Stimulated activated CD4-positive, alpha-beta T cell treated with anti-CD3 and anti-CD28 coated beads, Interleukin-2, amount 100 ng/mL, for 24 hours (primary cell): ENCODE data around the gene ARHGEF19.
A peak's percentile ranks its signal among the peaks of the same experiment; 100 is the strongest.
"Not testable (repeated sequence)": the region's sequence is repeated elsewhere in the genome, so short reads cannot be mapped to it uniquely, and the experiment has no call there.

ENCODE experiments used
- DNase-seq, 2 donors: peaks; one replicate each; pipeline ENCODE4 v3.0.0-alpha.2; 2020

ARHGEF19 gene

GRCh38 chr1:16163608-16164212 is 48.7 kb downstream of the ARHGEF19 start:
- not testable (repeated sequence) for DNase-seq

DNA sequence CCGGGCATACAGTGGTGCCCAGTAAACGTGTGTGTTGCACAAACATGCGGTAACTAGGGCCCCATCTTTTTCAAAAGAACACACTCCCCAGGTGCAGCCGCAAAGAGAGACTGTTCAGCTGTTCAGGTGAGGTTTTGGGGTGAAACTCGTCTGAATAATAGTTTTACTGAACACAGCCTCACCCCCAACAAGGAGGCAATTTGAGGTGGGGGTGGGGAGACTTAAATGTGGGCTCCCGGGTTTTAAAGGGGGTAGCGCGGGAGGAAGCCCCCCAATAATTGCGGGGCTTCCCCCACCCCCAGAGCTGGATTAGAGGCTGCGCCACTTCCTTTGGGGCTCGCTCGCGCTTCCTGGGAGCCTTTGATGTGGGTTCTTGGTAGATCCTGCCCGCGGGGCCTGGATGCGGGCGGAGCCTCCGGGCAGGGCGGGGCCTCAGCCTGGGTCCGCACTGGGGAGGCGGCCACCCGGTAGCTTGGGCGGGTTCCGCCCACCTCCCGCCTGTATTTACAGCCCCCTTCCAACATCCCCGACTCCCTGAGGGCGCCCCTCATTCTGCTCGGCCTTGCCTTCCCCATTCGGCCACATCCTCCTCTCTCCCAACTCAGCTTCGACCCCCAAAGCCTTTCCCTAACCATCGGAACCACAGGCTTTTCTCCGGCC is 50.2 kb downstream of the ARHGEF19 start:
- peak; percentile 54 to 73 for DNase-seq

GRCh38 chr1:16161717-16162116 is 50.7 kb downstream of the ARHGEF19 start:
- DNase-seq: no peak

- no peak for DNase-seq
These were observed 53.2 kb downstream of the ARHGEF19 start for GRCh38 chr1:16158993-16159831.

- DNase-seq: no peak
These were observed 54.4 kb downstream of the ARHGEF19 start for GRCh38 chr1:16158025-16158424.

GRCh38 chr1:16156848-16157495 is 55.5 kb downstream of the ARHGEF19 start:
- no peak for DNase-seq

DNA sequence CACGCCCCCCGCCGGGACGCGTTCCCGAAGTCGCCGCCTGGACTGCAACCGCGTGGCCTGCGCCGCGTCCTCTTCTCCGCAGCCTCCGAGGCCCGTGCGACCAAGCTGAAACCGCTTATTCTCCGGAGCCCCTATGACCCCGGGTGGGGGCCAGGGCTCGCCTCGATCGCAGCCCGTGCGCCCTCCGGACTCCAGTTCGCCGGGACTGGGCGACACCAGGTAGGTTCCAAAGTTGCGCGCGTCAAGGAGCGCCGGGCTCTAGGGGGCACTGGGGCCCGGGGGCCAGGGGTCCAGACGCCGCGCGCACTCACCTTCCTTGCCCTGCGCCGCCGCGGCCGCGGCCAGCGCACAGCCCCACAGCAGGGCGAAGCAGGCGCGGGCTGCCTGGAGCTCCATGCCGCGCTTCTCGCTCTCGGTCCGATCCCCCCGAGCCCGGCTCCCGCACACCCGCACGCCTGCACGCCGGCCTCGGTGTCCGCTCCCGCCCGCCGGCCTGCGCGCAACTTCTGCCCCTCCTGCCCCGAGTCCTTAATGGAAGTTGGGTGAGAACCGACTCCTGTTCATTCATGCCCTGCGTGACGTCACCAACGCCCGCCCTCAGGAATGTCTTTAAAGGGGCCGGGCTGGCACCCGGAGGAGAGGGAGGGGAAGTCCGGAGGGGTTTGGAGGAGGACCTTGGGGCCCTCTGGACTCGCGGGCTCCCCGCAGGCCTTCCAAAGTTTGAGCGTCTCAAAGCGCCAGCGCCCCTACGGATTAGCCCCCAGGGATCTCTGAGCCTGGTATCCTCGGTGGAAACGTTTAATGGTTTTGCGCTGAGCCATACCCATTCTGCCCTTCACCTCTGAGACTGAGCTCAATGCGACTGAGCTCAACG is 56.7 kb downstream of the ARHGEF19 start, which contains the start of gene EPHA2:
Gene EPHA2, minus strand, starts transcription at position 533 of the 874 bp plus-strand sequence. Its CDS starts 137 bp downstream, at position 396.
- peak in 1 of 2 donors; percentile 20 for DNase-seq

GRCh38 chr1:16153999-16154673 is 58.3 kb downstream of the ARHGEF19 start:
- no peak for DNase-seq

DNA sequence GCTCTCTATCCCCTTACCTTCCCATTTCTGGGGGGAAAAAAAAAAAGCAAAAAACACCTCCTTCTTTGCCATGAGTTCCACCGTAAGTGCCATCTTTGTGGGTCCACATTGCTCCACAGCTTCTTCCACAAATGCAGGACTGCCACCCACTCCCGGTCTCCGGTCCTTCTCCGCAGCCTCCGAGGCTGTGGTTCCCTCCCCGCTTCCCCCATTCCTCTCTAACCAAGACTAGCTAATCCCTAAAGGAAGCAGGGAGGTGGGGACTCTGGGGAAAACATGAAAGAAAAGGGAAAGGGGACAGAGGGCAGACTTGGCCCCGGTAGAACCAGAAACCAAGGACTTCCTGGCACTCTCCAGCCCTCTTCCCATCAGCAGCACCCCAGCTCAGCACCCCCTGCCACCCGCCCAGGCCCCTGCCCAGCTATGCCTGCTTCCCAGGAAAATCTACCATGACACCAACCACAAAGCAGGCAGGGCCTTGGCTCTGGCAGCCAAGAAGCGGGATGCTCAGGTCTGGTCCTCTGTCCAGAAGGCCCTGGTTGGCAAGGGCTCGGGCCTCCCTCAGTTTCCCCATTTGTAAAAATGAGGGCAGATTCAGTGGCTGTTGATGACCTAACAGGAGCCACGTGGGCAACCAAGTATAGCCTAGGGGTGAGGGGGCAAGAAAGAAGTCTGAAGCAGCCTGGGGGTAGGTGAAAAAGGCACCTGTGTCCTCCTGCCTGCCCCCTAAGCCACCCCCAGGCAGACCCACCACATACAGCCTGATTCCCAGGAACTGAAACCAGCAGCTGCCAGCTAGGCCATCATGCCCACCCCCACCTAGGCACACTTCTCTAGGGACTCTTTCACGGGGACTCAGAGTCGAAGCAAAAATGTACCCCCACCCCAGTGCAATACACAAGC is 59.1 kb downstream of the ARHGEF19 start:
- DNase-seq: no peak

GRCh38 chr1:16152481-16153087 is 59.9 kb downstream of the ARHGEF19 start:
- DNase-seq: no peak

DNA sequence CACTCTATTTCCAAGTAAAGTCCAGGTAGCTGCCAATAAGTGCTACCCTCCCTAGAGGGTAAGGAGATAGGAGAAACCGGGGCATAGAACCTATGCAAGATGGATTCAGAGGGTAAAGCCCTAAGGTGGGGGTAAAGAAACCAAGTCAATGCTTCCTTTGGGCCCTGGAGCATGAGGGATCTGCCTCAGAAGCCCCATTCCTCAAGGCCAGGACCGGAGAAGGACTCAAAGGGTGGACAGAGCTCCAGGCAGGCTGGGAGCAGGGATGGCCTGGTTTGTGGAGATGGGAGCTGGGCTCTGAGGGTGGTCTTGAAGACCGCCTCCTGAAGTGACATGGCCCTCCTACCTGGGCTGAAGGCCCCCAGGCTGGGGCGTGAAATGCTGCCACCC is 60.5 kb downstream of the ARHGEF19 start:
- DNase-seq: no peak

GRCh38 chr1:16151196-16151994 is 61.1 kb downstream of the ARHGEF19 start:
- DNase-seq: no peak

- DNase-seq: no peak
These were observed 61.9 kb downstream of the ARHGEF19 start for GRCh38 chr1:16150508-16150907.

GRCh38 chr1:16149702-16150488 is 62.6 kb downstream of the ARHGEF19 start:
- DNase-seq: no peak

- DNase-seq: no peak
These were observed 63.3 kb downstream of the ARHGEF19 start for GRCh38 chr1:16149146-16149545.

- DNase-seq: no peak
These were observed 63.9 kb downstream of the ARHGEF19 start for GRCh38 chr1:16148329-16149092.
